Fibroblast of lung (primary cell): ENCODE data around the gene COL24A1. TPM values are rescaled to one million over a fixed set of nuclear protein-coding genes. Genes with fewer than 3 reads are reported as not detected.

ENCODE experiments used
- DNase-seq, 2 donors: peaks; one replicate each; pipeline versions ENCODE4 v3.0.0 to v3.0.0-alpha.2; 2010; ENCODE audit warnings: low read depth in 2 of 2
- H2AFZ ChIP-seq: 2 replicates; pipeline ENCODE4 v1.5.1; 2012; ENCODE audit warnings: low read length, control low read depth, inconsistent platforms
- H3K27ac ChIP-seq: 2 replicates; pipeline ENCODE4 v1.5.1; 2011; ENCODE audit warnings: low read length, control low read depth; ENCODE audit not compliant: insufficient read depth
- H3K27me3 ChIP-seq: 2 replicates; pipeline ENCODE4 v1.5.1; 2011; ENCODE audit warnings: mild to moderate bottlenecking, low read length; ENCODE audit not compliant: control insufficient read depth, insufficient read depth
- H3K36me3 ChIP-seq: 2 replicates; pipeline ENCODE4 v1.5.1; 2011; ENCODE audit warnings: low read length; ENCODE audit not compliant: control insufficient read depth, insufficient read depth
- H3K4me1 ChIP-seq: 2 replicates; pipeline ENCODE4 v1.5.1; 2011; ENCODE audit warnings: low read length; ENCODE audit not compliant: control insufficient read depth, insufficient read depth; ENCODE audit errors: extremely low read depth
- H3K4me2 ChIP-seq: 2 replicates; pipeline ENCODE4 v1.5.1; 2011; ENCODE audit warnings: low read length, control low read depth; ENCODE audit not compliant: insufficient read depth; ENCODE audit errors: extremely low read depth
- H3K4me3 ChIP-seq, 4 experiments: fragments of 200-600 bp in 1 of 4; sonication (generic) in 1 of 4; replicated peaks in 1 of 4; 2 replicates each; pipeline ENCODE4 v1.5.1; 2011 to 2016; ENCODE audit warnings: low read length in 4 of 4, low read depth in 3 of 4, mild to moderate bottlenecking in 3 of 4, control low read depth in 2 of 4, inconsistent platforms in 1 of 4, mixed read lengths in 1 of 4; ENCODE audit not compliant: insufficient read depth in 1 of 4; ENCODE audit errors: control extremely low read depth in 1 of 4
- H3K79me2 ChIP-seq: 2 replicates; pipeline ENCODE4 v1.5.1; 2012; ENCODE audit warnings: mild to moderate bottlenecking, low read length, inconsistent platforms; ENCODE audit not compliant: control insufficient read depth, insufficient read depth
- H3K9ac ChIP-seq: 2 replicates; pipeline ENCODE4 v1.5.1; 2011; ENCODE audit warnings: mild to moderate bottlenecking, low read length, control low read depth; ENCODE audit not compliant: insufficient read depth
- H3K9me3 ChIP-seq: 2 replicates; pipeline ENCODE4 v1.5.1; 2012; ENCODE audit warnings: low read depth, low read length; ENCODE audit not compliant: control insufficient read depth, insufficient read depth
- H4K20me1 ChIP-seq: 2 replicates; pipeline ENCODE4 v1.5.1; 2011; ENCODE audit warnings: low read length; ENCODE audit not compliant: control insufficient read depth, insufficient read depth; ENCODE audit errors: extremely low read depth
- EZH2 ChIP-seq: IDR thresholded peaks from 2 replicates; pipeline ENCODE4 v1.5.1; 2012; ENCODE audit warnings: low read length, control low read depth, mild to moderate bottlenecking; ENCODE audit errors: missing control alignments
- polyA plus RNA-seq, 2 donors: library from polyadenylated mRNA; depleted of rRNA in 1 of 2; stranded (reverse) in 1 of 2; unstranded in 1 of 2; fragments of >200 nt; gene quantifications; 2 replicates each; pipeline ENCODE4 v1.2.1, GENCODE V29; 2011 to 2012; ENCODE audit warnings: missing spikeins in 1 of 2
- total RNA-seq: library from RNA; depleted of rRNA; stranded (reverse); fragments of >200 nt; gene quantifications from 2 replicates; pipeline ENCODE4 v1.2.1, GENCODE V29; 2014
- TF ChIP-seq, protein P1 (sequence below), 2 donors: IDR thresholded peaks in 1 of 2; conservative IDR thresholded peaks in 1 of 2; 1 replicate in 1 of 2; 2 replicates in 1 of 2; pipeline ENCODE4 v1.5.1; 2011 to 2012; ENCODE audit warnings: low read length in 2 of 2, control low read depth in 1 of 2, inconsistent platforms in 1 of 2, low read depth in 1 of 2, mild to moderate bottlenecking in 1 of 2

Gene COL24A1
- total and polyA plus RNA-seq, 2 donors (not counting 1 experiment from before 2014, with no cell fraction given) = 0.31 to 3.3 TPM

GRCh38 chr1:85892366-85892765, 264.2 kb downstream of the COL24A1 start:
- Histone ChIP-seq H3K4me1 (no peaks in the 10 kb centered on the region), H4K20me1 (no peaks in the 10 kb centered on the region), H3K9ac (no peak overlapping the region), H2AFZ (no peak overlapping the region), H3K27ac (no peak overlapping the region), H3K27me3 (no peaks in the 10 kb centered on the region), H3K36me3 (no peaks in the 10 kb centered on the region), H3K4me3 (no peak overlapping the region), H3K9me3 (no peaks in the 10 kb centered on the region), H3K79me2 (no peaks in the 10 kb centered on the region), H3K4me2 (no peak overlapping the region)
- no peak for DNase-seq
- TF ChIP-seq, protein P1, sequence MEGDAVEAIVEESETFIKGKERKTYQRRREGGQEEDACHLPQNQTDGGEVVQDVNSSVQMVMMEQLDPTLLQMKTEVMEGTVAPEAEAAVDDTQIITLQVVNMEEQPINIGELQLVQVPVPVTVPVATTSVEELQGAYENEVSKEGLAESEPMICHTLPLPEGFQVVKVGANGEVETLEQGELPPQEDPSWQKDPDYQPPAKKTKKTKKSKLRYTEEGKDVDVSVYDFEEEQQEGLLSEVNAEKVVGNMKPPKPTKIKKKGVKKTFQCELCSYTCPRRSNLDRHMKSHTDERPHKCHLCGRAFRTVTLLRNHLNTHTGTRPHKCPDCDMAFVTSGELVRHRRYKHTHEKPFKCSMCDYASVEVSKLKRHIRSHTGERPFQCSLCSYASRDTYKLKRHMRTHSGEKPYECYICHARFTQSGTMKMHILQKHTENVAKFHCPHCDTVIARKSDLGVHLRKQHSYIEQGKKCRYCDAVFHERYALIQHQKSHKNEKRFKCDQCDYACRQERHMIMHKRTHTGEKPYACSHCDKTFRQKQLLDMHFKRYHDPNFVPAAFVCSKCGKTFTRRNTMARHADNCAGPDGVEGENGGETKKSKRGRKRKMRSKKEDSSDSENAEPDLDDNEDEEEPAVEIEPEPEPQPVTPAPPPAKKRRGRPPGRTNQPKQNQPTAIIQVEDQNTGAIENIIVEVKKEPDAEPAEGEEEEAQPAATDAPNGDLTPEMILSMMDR (conservative IDR thresholded peaks at IDR 0.05 in 1 of 2, IDR thresholded peaks at IDR 0.05 in 1 of 2; ENCODE audit: low read depth in 1 of 2, low read length in 2 of 2) = no peak
- TF ChIP-seq EZH2 = no peak

DNA sequence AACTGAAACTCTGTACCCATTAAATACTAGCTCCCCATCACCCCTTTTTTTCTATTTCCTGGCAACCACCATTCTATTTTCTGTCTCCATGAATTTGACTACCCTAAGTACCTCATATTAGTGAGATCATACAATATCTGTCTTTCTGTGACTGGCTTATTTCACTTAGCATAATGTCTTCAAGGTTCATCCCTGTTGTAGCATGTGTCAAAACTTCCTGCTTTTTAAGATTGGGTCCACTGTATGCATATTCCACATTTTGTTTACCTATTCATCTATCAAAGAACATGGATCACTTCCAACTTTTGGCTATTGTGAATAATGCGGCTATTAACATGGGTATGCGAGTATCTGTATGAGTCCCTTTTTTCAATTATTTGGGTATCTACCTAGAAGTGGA, 266.7 kb downstream of the COL24A1 start:
- TF ChIP-seq EZH2 = no peak
- TF ChIP-seq, protein P1 (conservative IDR thresholded peaks at IDR 0.05 in 1 of 2, IDR thresholded peaks at IDR 0.05 in 1 of 2; ENCODE audit: low read depth in 1 of 2, low read length in 2 of 2) = no peak

DNA sequence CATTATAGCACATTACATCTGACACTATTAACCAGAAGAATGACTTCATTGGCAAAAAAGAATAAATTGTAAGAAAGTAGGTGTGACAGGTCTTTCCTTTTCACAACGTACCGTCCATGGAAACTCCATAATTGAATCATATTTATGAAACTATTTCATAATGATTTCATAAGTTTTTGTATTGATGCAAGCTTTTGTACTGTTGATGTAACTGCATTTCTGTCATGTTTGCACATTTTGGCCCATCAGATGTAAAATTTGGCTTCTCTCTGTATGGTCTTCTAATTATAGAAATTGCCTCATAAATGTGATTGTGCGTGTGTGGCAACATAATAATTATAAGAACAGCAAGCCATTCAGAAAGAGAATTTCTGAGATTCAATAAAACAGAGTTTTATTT, 267.7 kb downstream of the COL24A1 start:
- Histone ChIP-seq H3K27ac (no peak overlapping the region), H3K36me3 (no peaks in the 10 kb centered on the region), H3K4me1 (no peaks in the 10 kb centered on the region), H3K4me3 (no peak overlapping the region), H3K27me3 (no peaks in the 10 kb centered on the region), H3K9ac (no peak overlapping the region), H3K4me2 (no peak overlapping the region), H2AFZ (no peak overlapping the region), H4K20me1 (no peaks in the 10 kb centered on the region), H3K9me3 (no peaks in the 10 kb centered on the region), H3K79me2 (no peaks in the 10 kb centered on the region)
- TF ChIP-seq, protein P1 (conservative IDR thresholded peaks at IDR 0.05 in 1 of 2, IDR thresholded peaks at IDR 0.05 in 1 of 2; ENCODE audit: low read depth in 1 of 2, low read length in 2 of 2) = no peak
- DNase-seq = peak in 1 of 2 donors; percentile 68

More for the DNA sequence above, 266.7 kb downstream of the COL24A1 start:
- Histone ChIP-seq H2AFZ (no peak overlapping the region), H4K20me1 (no peaks in the 10 kb centered on the region), H3K27ac (no peak overlapping the region), H3K27me3 (no peaks in the 10 kb centered on the region), H3K36me3 (no peaks in the 10 kb centered on the region), H3K4me1 (no peaks in the 10 kb centered on the region), H3K4me3 (no peak overlapping the region), H3K9ac (no peak overlapping the region), H3K9me3 (no peaks in the 10 kb centered on the region), H3K79me2 (no peaks in the 10 kb centered on the region), H3K4me2 (no peak overlapping the region)
- no peak for DNase-seq
